ENCODE data around the gene ATP2B2.

Gene ATP2B2

GRCh38 chr3:10284496-10284895 lies 220.9 kb downstream of the ATP2B2 start:
- peak overlapping the region; percentile 72 to 89 (median 80) for H3K4me2 ChIP-seq
- no peaks in the 10 kb centered on the region for H3K27me3 ChIP-seq
- peaks cover 76 to 93% (median 84%) of the 10 kb centered on the region in 11 experiments for H3K36me3 ChIP-seq
- H3K4me3 ChIP-seq: 0 out of 20 replicates have a peak overlapping the region, but pooled peaks of 1 of the 10 experiments have one; percentile 24
- H3K9ac ChIP-seq: peak overlapping the region in 10 of 11 experiments; percentile 28 to 60 (median 42); a peak in 17 of 22 replicates
- no peaks in the 10 kb centered on the region for H3K9me3 ChIP-seq (replicated peaks in 1 of 11)
- peaks cover 57 to 100% (median 96%) of the 10 kb centered on the region in 10 experiments for H3K4me1 ChIP-seq
- H3K27ac ChIP-seq: peak overlapping the region in 9 of 11 experiments; percentile 43 to 92 (median 65); a peak in 19 of 22 replicates
- peaks cover 0 to 56% (median 19%) of the 10 kb centered on the region in 11 experiments; a peak in 16 of 22 replicates for H4K20me1 ChIP-seq
- no peak for TF ChIP-seq Cebpa-rat (IDR thresholded peaks at IDR 0.05)

GRCh38 chr3:10283638-10284037 lies 221.7 kb downstream of the ATP2B2 start:
- Histone ChIP-seq H3K4me1 (peaks cover 52 to 98% (median 88%) of the 10 kb centered on the region in 10 experiments), H3K4me3 (no peak overlapping the region), H3K9ac (peak overlapping the region in 8 of 11 experiments; percentile 0 to 60 (median 46); a peak in 12 of 22 replicates), H3K4me2 (peak overlapping the region; percentile 72 to 89 (median 80)), H3K27ac (peak overlapping the region in 9 of 11 experiments; percentile 43 to 92 (median 65); a peak in 16 of 22 replicates), H4K20me1 (peaks cover 2 to 64% (median 21%) of the 10 kb centered on the region in 11 experiments; a peak in 18 of 22 replicates), H3K9me3 (replicated peaks in 1 of 11) (no peaks in the 10 kb centered on the region), H3K27me3 (no peaks in the 10 kb centered on the region), H3K36me3 (peaks cover 76 to 93% (median 84%) of the 10 kb centered on the region in 11 experiments)
- TF ChIP-seq Cebpa-rat (IDR thresholded peaks at IDR 0.05): no peak

DNA sequence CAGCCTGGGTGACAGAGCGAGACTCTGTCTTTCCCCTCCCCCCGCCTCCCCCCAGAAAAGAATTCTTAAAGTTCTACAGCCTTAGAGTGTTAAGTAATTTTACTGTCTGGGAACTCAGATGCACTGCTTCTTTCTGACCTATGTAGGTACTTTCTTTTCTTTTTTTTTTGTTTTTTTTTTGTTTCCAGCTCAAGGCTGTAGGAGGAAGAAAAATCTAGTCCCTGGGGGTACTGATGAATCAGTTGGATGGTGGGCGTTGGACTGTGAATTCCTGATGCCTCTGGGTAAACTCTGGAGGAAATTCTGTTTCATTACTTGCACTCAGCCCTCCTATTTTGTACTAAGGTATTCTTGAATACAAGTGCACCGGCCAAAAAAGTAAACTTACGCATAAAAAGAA lies 223.4 kb downstream of the ATP2B2 start:
- no peak for TF ChIP-seq Cebpa-rat (IDR thresholded peaks at IDR 0.05)
- H3K9ac ChIP-seq: peak overlapping the region in 9 of 11 experiments; percentile 31 to 57 (median 48); a peak in 12 of 22 replicates
- H3K36me3 ChIP-seq: peaks cover 76 to 93% (median 84%) of the 10 kb centered on the region in 11 experiments
- peaks cover 67 to 87% (median 80%) of the 10 kb centered on the region in 10 experiments for H3K4me1 ChIP-seq
- H3K27ac ChIP-seq: peak overlapping the region in 9 of 11 experiments; percentile 14 to 92 (median 65); a peak in 17 of 22 replicates
- H3K4me3 ChIP-seq: peak overlapping the region in 3 of 10 experiments; percentile 9 to 22 (median 22); a peak in 2 of 20 replicates
- H3K4me2 ChIP-seq: peak overlapping the region; percentile 31 to 89 (median 80); a peak in 21 of 22 replicates
- peaks cover 19 to 76% (median 38%) of the 10 kb centered on the region in 11 experiments for H4K20me1 ChIP-seq
- no peaks in the 10 kb centered on the region for H3K27me3 ChIP-seq
- H3K9me3 ChIP-seq (replicated peaks in 1 of 11): no peaks in the 10 kb centered on the region

DNA sequence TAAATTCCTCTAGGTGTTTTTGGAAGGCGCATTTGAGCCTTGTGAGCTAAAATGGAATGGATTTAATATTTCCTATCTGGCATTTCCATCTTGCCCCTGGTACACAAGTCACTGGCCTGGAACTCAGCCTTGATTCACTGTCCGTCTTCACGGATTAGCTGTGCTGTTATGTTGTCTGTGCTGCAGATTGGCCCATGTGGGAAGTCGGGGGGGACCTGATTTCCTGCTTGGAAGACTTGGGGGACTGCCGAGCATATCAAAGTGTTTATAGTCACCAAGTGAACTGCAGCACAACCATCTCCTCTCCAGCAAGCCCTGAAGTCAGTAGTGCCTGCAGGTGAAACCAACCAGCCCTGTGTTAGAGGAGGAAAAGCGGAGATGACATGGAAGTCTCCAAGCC lies 224.8 kb downstream of the ATP2B2 start:
- Histone ChIP-seq H3K27ac (no peak overlapping the region; a peak in 1 of 22 replicates), H3K4me1 (peaks cover 59 to 78% (median 73%) of the 10 kb centered on the region in 10 experiments), H3K4me2 (peak overlapping the region in 2 of 11 experiments; percentile 0 to 77; a peak in 2 of 22 replicates), H3K27me3 (no peaks in the 10 kb centered on the region), H3K4me3 (no peak overlapping the region), H4K20me1 (peaks cover 32 to 84% (median 52%) of the 10 kb centered on the region in 11 experiments), H3K9me3 (replicated peaks in 1 of 11) (no peaks in the 10 kb centered on the region), H3K9ac (no peak overlapping the region), H3K36me3 (peaks cover 76 to 93% (median 84%) of the 10 kb centered on the region in 11 experiments)
- no peak for TF ChIP-seq Cebpa-rat (IDR thresholded peaks at IDR 0.05)

- peaks cover 80 to 93% (median 84%) of the 10 kb centered on the region in 11 experiments for H3K36me3 ChIP-seq
These were observed 225.2 kb downstream of the ATP2B2 start for GRCh38 chr3:10280177-10280529.

DNA sequence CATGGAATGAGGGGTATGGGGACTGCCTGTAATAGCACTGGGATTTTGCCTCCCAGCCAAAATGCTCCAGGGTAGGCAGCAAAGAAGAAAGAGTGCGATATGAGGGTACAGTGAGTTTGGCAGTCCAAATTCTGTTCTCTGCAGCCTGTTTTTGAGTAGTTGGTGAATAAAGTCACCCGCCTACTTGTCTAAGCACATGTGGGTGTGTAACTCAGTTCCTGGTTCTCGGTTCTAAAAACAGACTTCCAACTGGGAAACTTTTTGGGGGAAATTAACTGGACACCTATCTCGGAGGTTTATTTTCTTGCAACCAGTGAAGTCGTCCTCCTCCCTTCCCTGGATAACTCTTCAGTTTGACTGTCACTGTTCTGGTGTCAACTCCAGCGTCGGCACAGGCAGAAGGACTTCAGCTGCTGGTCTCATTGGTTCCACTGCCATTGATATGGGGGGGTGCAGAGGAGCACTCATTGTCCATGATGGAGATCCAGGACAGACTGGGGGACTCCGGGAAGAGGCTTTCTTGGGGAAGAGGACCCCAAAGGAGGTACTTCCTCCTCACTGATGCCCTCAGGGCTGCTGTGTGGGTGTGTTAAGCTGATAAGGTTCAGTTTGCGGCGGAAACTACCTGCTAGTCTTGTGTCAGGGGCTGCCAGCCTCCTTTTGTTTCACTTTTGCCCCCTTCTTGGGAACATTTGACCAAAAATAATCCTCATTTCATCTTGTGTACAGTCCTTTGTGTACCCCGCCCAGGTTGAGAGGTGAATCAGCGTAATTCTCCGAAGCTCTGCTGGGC lies 225.8 kb downstream of the ATP2B2 start:
- peaks cover 82 to 93% (median 89%) of the 10 kb centered on the region in 11 experiments for H3K36me3 ChIP-seq
- TF ChIP-seq Cebpa-rat (IDR thresholded peaks at IDR 0.05): no peak

More at GRCh38 chr3:10280177-10280529, 225.2 kb downstream of the ATP2B2 start:
- H3K4me3 ChIP-seq: no peak overlapping the region
- H3K27me3 ChIP-seq: no peaks in the 10 kb centered on the region
- H3K27ac ChIP-seq: no peak overlapping the region; a peak in 2 of 22 replicates
- 0 out of 22 replicates have a peak overlapping the region, but pooled peaks of 1 of the 11 experiments have one; percentile 0 for H3K4me2 ChIP-seq
- no peak for TF ChIP-seq Cebpa-rat (IDR thresholded peaks at IDR 0.05)
- H3K9me3 ChIP-seq (replicated peaks in 1 of 11): no peaks in the 10 kb centered on the region
- H3K4me1 ChIP-seq: peaks cover 55 to 73% (median 69%) of the 10 kb centered on the region in 10 experiments
- no peak overlapping the region for H3K9ac ChIP-seq
- peaks cover 37 to 86% (median 56%) of the 10 kb centered on the region in 11 experiments for H4K20me1 ChIP-seq

GRCh38 chr3:10278501-10278900 lies 226.9 kb downstream of the ATP2B2 start:
- no peak for TF ChIP-seq Cebpa-rat (IDR thresholded peaks at IDR 0.05)
- Histone ChIP-seq H3K4me3 (no peak overlapping the region), H3K9ac (peak overlapping the region in 2 of 11 experiments; percentile 1 to 38; a peak in 1 of 22 replicates), H3K36me3 (peaks cover 83 to 96% (median 91%) of the 10 kb centered on the region in 11 experiments), H3K27me3 (no peaks in the 10 kb centered on the region), H3K9me3 (replicated peaks in 1 of 11) (no peaks in the 10 kb centered on the region), H3K4me2 (peak overlapping the region in 1 of 11 experiments; percentile 10; a peak in 1 of 22 replicates), H4K20me1 (peaks cover 53 to 86% (median 72%) of the 10 kb centered on the region in 11 experiments), H3K4me1 (peaks cover 52 to 70% (median 65%) of the 10 kb centered on the region in 10 experiments), H3K27ac (no peak overlapping the region; a peak in 1 of 22 replicates)

More for the DNA sequence above, 225.8 kb downstream of the ATP2B2 start:
- H3K4me1 ChIP-seq: peaks cover 52 to 70% (median 65%) of the 10 kb centered on the region in 10 experiments
- no peak overlapping the region; a peak in 2 of 22 replicates for H3K27ac ChIP-seq
- H3K27me3 ChIP-seq: no peaks in the 10 kb centered on the region
- H3K4me2 ChIP-seq: no peak overlapping the region
- no peak overlapping the region for H3K9ac ChIP-seq
- no peaks in the 10 kb centered on the region for H3K9me3 ChIP-seq (replicated peaks in 1 of 11)
- H4K20me1 ChIP-seq: peaks cover 42 to 86% (median 62%) of the 10 kb centered on the region in 11 experiments
- no peak overlapping the region for H3K4me3 ChIP-seq

GRCh38 chr3:10277115-10277625 lies 228.2 kb downstream of the ATP2B2 start:
- no peak overlapping the region for H3K4me3 ChIP-seq
- no peaks in the 10 kb centered on the region for H3K27me3 ChIP-seq
- peaks cover 66 to 96% (median 84%) of the 10 kb centered on the region in 11 experiments for H4K20me1 ChIP-seq
- TF ChIP-seq Cebpa-rat (IDR thresholded peaks at IDR 0.05): no peak
- H3K4me2 ChIP-seq: peak overlapping the region in 6 of 11 experiments; percentile 3 to 38 (median 12); a peak in 5 of 22 replicates
- no peaks in the 10 kb centered on the region for H3K9me3 ChIP-seq (replicated peaks in 1 of 11)
- H3K9ac ChIP-seq: no peak overlapping the region
- peak overlapping the region in 1 of 11 experiments; percentile 3; a peak in 1 of 22 replicates for H3K27ac ChIP-seq
- H3K4me1 ChIP-seq: peaks cover 52 to 70% (median 64%) of the 10 kb centered on the region in 10 experiments
- H3K36me3 ChIP-seq: peaks cover 76 to 96% (median 93%) of the 10 kb centered on the region in 11 experiments

Measured in BLaER1 treated with 17β-estradiol and CSF1 and Interleukin-3, amounts not matched to agents 10 nM and 100 nM (cell line).